ENCODE measurements around the gene MCU.
"Not testable (repeated sequence)": the region's sequence is repeated elsewhere in the genome, so short reads cannot be mapped to it uniquely, and the experiment has no call there.

MCU gene

DNA sequence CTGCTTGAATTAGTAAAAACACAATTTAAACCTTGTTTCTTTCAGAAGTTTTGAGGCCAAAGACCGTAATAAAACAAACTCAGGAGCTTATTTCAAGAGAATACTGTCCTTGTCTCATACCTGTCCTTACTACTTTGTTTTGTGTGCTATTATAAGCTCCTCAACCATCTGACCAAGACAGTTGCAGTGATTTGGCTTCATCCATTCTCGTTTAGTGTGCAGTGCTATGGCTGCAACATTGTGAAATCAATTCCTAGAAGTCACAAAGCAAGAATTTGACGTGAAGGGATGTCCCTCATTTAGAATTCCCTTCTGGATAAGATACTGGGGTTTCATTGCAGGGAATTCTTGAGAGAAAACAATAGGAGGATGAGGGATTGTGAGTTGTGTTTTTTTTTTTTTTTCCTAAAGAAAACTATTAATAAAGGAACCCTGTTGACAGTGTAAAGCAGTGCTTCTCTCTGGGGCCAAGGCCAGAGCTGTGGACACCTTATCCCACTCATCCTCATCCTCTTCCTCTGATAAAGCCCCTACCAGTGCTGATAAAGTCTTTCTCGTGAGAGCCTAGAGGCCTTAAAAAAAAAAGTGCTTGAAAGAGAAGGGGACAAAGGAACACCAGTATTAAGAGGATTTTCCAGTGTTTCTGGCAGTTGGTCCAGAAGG lies 201.3 kb downstream of the MCU start, which contains the start of gene OIT3:
Gene OIT3, plus strand, starts transcription at position 604 of the 663 bp plus-strand sequence. CDS start 60 bp downstream, outside the sequence.
- DNase-seq (ENCODE audit: low read depth in 3 of 3, low spot score in 1 of 3), result no peak

DNA sequence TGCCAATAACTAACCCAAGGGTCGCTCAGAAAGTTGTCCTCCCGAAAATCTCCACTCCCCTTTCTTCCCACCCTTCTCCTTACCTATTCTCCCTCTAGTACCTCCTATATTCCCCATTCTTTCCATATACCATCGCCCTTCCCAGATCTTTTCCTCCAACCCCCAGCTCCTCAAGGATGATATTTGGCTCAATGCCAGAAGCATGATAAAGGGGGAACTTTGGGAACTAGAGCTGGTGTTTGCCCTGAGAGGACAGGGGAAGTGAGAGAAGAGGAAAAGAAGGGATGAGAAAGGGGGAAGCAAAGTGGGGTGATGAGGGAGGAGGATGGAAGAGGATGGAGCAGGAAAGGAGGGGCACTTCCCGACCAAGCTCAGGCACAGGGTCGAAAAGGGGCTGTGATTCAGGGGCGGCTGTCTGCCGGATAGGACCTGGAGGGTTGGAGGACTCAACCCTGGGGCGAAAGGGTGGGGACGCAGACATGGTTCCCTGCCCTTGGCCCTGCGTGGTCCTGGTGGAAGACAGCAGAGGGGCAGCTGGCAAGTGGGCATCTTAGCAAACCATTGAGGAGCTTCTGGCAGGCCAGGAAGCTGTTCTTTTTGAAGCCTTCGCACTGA lies 203.4 kb downstream of the MCU start:
- no peak for DNase-seq (ENCODE audit: low read depth in 3 of 3, low spot score in 1 of 3)

DNA sequence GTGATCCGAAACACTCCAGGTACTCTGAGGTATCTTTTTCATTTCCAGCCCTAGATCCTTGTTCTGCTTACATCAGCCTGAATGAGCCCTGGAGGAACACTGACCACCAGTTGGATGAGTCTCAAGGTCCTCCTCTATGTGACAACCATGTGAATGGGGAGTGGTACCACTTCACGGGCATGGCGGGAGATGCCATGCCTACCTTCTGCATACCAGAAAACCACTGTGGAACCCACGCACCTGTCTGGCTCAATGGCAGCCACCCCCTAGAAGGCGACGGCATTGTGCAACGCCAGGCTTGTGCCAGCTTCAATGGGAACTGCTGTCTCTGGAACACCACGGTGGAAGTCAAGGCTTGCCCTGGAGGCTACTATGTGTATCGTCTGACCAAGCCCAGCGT lies 206.7 kb downstream of the MCU start:
- no peak for DNase-seq (ENCODE audit: low read depth in 3 of 3, low spot score in 1 of 3)

DNA sequence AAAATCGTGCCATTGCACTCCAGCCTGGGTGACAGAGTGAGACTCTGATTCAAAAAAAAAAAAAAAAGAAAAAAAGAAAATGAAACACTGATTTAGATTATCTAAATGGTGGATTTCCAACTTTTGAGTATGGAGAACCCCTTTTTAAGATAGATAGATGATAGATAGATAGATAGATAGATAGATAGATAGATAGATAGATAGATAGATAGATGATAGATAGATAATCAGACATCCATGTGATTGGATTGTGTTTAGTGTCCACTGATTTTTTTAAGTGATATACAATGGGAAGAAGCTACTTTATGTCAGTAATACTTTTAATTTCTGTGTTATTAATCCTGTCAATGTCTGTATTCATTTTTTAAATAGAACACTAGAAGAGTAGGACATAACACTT lies 207.6 kb downstream of the MCU start:
- no peak for DNase-seq (ENCODE audit: low read depth in 3 of 3, low spot score in 1 of 3)

DNA sequence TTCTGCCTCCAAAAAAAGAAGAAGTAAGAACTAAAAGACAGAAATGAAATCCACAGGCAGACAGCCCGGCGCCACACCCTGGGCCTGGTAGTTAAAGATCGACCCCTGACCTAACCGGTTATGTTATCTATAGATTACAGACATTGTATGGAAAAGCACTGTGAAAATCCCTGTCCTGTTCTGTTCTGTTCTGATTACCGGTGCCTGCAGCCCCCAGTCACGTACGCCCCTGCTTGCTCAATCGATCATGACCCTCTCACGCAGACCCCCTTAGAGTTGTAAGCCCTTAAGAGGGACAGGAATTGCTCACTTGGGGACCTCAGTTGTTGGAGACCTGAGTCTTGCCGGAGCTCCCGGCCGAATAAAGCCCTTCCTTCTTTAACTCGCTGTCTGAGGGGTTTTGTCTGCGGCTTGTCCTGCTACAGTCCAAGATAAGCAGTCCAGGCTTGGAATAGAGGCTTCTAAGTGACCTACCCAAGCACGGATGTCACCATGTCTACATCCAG lies 212.1 kb downstream of the MCU start:
- DNase-seq (ENCODE audit: low read depth in 3 of 3, low spot score in 1 of 3), result not testable (repeated sequence)

- DNase-seq (ENCODE audit: low read depth in 3 of 3, low spot score in 1 of 3), result no peak
Observed at GRCh38 chr10:72904806-72905205, 212.9 kb downstream of the MCU start.

DNA sequence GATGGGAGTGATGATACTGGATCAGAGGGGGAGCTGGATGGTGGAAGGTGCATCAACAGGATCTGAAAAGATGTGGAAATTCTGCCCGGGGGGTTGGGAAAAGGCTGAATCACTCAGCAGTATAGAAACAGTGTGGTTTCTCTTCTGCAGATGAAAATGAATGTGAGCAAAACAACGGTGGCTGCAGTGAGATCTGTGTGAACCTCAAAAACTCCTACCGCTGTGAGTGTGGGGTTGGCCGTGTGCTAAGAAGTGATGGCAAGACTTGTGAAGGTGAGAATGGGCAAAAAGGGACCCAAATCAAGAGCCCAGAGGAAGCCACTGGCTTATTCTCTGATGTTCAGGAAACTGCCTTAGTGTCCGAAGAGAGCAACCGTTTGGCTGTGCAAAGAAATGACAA lies 214.5 kb downstream of the MCU start:
- no peak for DNase-seq (ENCODE audit: low read depth in 3 of 3, low spot score in 1 of 3)

GRCh38 chr10:72910705-72911104 lies 218.8 kb downstream of the MCU start:
- DNase-seq (ENCODE audit: low read depth in 3 of 3, low spot score in 1 of 3), result no peak

DNA sequence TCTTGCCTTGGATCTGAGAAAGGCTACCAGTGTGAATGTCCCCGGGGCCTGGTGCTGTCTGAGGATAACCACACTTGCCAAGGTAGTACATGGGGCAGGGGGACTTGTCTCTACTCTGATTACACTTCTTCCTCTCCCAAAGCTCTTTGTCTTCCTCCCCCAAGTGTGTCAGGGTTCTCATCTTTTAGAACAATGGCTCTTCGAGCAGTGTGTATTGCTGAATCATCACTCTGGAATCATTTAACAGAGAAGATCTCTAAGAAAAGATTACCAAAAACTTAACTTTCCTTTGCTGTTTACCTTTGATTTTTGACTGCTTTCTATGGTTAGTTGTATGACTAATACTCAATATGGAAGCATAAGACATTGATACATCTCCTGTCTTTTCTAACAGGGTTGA lies 219.8 kb downstream of the MCU start:
- no peak for DNase-seq (ENCODE audit: low read depth in 3 of 3, low spot score in 1 of 3)

- no peak for DNase-seq (ENCODE audit: low read depth in 3 of 3, low spot score in 1 of 3)
Observed at GRCh38 chr10:72912736-72913135, 220.8 kb downstream of the MCU start.

DNA sequence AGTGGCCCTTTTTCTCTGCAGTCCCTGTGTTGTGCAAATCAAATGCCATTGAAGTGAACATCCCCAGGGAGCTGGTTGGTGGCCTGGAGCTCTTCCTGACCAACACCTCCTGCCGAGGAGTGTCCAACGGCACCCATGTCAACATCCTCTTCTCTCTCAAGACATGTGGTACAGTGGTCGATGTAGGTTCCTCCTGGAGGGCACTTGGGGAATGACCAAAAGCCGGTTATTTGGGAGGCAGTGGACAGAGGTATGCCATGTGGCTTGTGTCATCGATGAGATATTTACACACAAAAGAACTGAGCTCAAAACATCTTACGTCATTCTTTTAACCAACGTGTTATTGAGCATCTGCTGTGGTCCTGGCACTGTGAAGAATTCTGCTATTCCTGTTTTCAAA lies 221.3 kb downstream of the MCU start:
- DNase-seq (ENCODE audit: low read depth in 3 of 3, low spot score in 1 of 3), result no peak

DNA sequence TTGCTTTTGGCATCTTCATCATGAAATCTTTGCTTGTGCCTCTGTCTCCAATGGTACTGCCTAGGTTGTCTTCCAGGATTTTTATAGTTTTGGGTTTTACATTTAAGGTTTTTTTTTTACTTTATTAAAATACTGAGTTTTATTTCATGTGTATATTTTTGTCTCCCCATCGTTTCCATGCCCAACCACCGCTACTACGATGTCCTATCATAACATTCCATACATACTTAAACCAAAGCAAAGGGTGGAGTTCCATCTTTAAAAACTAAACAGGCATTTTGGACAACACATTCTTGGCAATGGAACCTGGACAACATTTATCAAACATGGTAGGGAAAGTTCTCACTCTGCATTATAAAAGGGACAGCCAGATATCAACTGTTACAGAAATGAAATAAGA lies 225.3 kb downstream of the MCU start:
- DNase-seq (ENCODE audit: low read depth in 3 of 3, low spot score in 1 of 3), result not testable (repeated sequence)

- DNase-seq (ENCODE audit: low read depth in 3 of 3, low spot score in 1 of 3), result not testable (repeated sequence)
Observed at GRCh38 chr10:72917803-72918332, 225.9 kb downstream of the MCU start.

DNA sequence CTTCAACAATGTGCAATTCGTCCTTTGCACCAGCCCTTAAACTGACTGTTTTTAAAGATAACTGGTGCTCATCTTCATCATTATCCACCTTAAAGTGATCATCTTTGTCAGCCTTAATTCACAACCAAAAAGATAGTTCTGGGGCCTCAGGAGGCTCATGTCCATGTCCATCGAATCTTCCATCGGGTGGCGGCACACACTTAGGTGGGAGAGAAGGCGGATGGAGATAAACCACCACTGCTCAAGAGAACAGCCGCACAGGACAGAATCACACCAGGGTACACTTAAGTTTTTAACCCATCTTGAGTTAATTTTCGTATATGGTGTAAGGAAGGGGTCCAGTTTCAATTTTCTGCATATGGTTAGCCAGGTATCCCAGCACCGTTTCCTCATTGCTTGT lies 226.4 kb downstream of the MCU start:
- DNase-seq (ENCODE audit: low read depth in 3 of 3, low spot score in 1 of 3), result no peak

GRCh38 chr10:72921147-72921683 lies 229.3 kb downstream of the MCU start:
- not testable (repeated sequence) for DNase-seq (ENCODE audit: low read depth in 3 of 3, low spot score in 1 of 3)

DNA sequence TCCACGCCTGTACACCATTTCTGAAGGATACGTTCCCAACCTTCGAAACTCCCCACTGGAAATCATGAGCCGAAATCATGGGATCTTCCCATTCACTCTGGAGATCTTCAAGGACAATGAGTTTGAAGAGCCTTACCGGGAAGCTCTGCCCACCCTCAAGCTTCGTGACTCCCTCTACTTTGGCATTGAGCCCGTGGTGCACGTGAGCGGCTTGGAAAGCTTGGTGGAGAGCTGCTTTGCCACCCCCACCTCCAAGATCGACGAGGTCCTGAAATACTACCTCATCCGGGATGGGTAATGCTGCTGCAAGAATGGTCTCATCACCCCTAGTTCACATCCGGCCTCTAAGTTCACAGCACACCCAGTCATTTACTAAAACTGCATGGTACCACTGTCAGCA lies 232.4 kb downstream of the MCU start:
- no peak for DNase-seq (ENCODE audit: low read depth in 3 of 3, low spot score in 1 of 3)

DNA sequence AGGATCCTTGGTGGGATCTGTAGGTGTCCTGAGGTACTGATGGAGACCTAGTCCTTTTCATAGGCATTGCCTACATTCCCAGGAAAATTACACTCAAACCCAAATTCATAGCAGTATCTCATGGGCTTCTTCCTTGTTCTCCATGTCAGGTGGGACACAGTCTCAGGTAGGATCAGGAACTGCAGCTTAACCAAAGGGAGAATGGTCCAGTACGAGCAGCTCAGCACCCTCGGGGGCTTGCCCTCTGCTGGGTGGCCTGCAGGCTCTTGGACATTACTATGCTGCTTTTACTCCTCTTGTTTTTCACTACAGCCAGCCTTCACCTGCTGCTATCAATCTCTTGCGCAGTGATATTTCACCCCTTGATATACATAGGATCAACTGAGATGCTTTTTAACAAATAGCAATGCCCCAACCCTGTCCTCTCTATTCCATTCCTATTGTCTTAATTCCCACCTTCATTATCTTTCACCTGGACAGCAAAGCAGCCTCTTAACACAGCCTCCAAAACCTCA lies 234.1 kb downstream of the MCU start:
- DNase-seq (ENCODE audit: low read depth in 3 of 3, low spot score in 1 of 3), result no peak

DNA sequence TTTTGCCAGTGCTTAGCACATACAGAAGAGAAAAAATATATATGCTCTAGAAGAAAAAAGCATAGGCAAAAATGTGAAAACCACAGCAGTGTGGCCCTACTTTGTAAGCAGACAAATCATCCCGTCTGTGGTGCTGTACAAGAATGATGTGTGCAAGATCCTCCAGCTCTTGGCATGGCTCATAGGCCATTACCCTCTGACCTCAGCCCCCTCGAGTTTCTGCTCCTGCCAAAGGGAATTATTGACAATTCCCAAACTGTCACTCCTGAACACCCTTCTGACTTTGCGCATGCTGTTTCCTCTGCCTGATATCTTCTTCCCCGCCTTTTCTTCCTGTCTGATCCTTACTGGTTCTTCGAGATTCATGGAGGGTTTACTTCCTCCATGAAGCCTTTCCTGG lies 235.5 kb downstream of the MCU start:
- no peak for DNase-seq (ENCODE audit: low read depth in 3 of 3, low spot score in 1 of 3)

- no peak for DNase-seq (ENCODE audit: low read depth in 3 of 3, low spot score in 1 of 3)
Observed at GRCh38 chr10:72928798-72929197, 236.9 kb downstream of the MCU start.

DNA sequence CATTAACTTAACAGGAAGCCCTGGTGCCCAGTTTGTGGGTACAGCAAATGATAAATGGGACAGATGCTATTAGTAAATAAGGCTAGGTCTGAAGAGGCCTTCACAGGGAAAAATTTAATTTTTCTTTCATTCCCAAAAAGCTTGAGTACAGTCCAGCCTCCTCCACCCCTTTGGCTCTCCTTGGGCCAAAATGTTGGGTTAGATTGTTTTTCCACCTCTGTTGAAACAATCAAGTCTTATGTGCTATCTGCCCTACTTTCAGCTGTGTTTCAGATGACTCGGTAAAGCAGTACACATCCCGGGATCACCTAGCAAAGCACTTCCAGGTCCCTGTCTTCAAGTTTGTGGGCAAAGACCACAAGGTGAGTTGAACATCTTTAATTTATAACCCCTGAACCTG lies 238.3 kb downstream of the MCU start:
- DNase-seq (ENCODE audit: low read depth in 3 of 3, low spot score in 1 of 3), result no peak

- DNase-seq (ENCODE audit: low read depth in 3 of 3, low spot score in 1 of 3), result no peak
Observed at GRCh38 chr10:72932259-72933015, 240.5 kb downstream of the MCU start.

Measured in stimulated activated CD4-positive, alpha-beta T cell treated with anti-CD3 and anti-CD28 coated beads, TNF-alpha, amount 100 ng/mL, for 1 hour (primary cell).